K562 (cell line): ENCODE measurements around the gene WDR76. TPM values are rescaled to one million over a fixed set of nuclear protein-coding genes. Genes with fewer than 3 reads are reported as not detected.

Source experiments
- BRD4 ChIP-seq: fragments of 200-600 bp; sonication (generic); IDR thresholded peaks from 2 replicates; pipeline ENCODE4 v1.6.1; 2017; ENCODE audit warnings: inconsistent platforms
- CBFA2T2 ChIP-seq: fragments of 450-650 bp; conservative IDR thresholded peaks from 2 replicates; pipeline ENCODE4 v1.6.1; 2017; ENCODE audit warnings: mild to moderate bottlenecking
- CHD1 ChIP-seq: fragments of 200-600 bp; sonication (generic); IDR thresholded peaks from one replicate; pipeline ENCODE4 v1.6.1; 2012; ENCODE audit warnings: mild to moderate bottlenecking, moderate library complexity, low read length, inconsistent platforms
- CHD2 ChIP-seq: IDR thresholded peaks from 2 replicates; pipeline ENCODE4 v1.6.1; 2011; ENCODE audit warnings: low read depth, low read length
- EGR1 ChIP-seq: fragments of 450-650 bp; conservative IDR thresholded peaks from 2 replicates; pipeline ENCODE4 v1.6.1; 2017; ENCODE audit warnings: mild to moderate bottlenecking
- MED1 ChIP-seq: sonication (generic); formaldehyde crosslinking; IDR thresholded peaks from 2 replicates; pipeline ENCODE4 v1.8.1; 2023; ENCODE audit warnings: missing genetic modification reagents, borderline replicate concordance
- NFRKB ChIP-seq: fragments of 450-650 bp; IDR thresholded peaks from 2 replicates; pipeline ENCODE4 v1.6.1; 2016; ENCODE audit warnings: low read depth
- RBFOX2 ChIP-seq: fragments of 200-400 bp; formaldehyde crosslinking; IDR thresholded peaks from 2 replicates; pipeline ENCODE4 v1.6.1; 2017; ENCODE audit warnings: low read depth, mild to moderate bottlenecking, low read length, moderate library complexity
- SIN3A ChIP-seq, 2 experiments: fragments of 150-350 bp in 1 of 2; IDR thresholded peaks; 2 replicates each; pipeline ENCODE4 v1.6.1; 2011 to 2016; ENCODE audit warnings: borderline replicate concordance in 2 of 2, low read depth in 2 of 2, low read length in 2 of 2, mild to moderate bottlenecking in 2 of 2, moderate library complexity in 2 of 2; ENCODE audit not compliant: control insufficient read depth in 1 of 2
- SMAD2 ChIP-seq: fragments of 150-350 bp; IDR thresholded peaks from 2 replicates; pipeline ENCODE4 v1.6.1; 2014; ENCODE audit warnings: low read depth, mild to moderate bottlenecking, low read length
- TAF1 ChIP-seq: IDR thresholded peaks from 2 replicates; pipeline ENCODE4 v1.6.1; 2011; ENCODE audit warnings: mild to moderate bottlenecking, low read length, moderate library complexity; ENCODE audit not compliant: insufficient read depth, control insufficient read depth, severe bottlenecking; ENCODE audit errors: extremely low read depth
- TAF7 ChIP-seq: fragments of 450-650 bp; IDR thresholded peaks from 2 replicates; pipeline ENCODE4 v1.6.1; 2016; ENCODE audit warnings: missing genetic modification characterization, missing compliant biosample characterization
- TEAD4 ChIP-seq, 2 experiments: sonication (generic) in 1 of 2; formaldehyde crosslinking in 1 of 2; IDR thresholded peaks; 2 replicates each; pipeline versions ENCODE4 v1.6.1 to v1.8.0; 2012 to 2022; ENCODE audit warnings: borderline replicate concordance in 1 of 2, inconsistent platforms in 1 of 2, low read length in 1 of 2, mild to moderate bottlenecking in 1 of 2, missing genetic modification reagents in 1 of 2
- ZNF143 ChIP-seq: sonication (generic); formaldehyde crosslinking; IDR thresholded peaks from 2 replicates; pipeline ENCODE4 v1.9.0; 2022; ENCODE audit warnings: mild to moderate bottlenecking, missing genetic modification reagents
- ZNF316 ChIP-seq: fragments of 450-650 bp; IDR thresholded peaks from 2 replicates; pipeline ENCODE4 v1.6.1; 2016
- polyA plus RNA-seq, 8 experiments: library from polyadenylated mRNA; depleted of rRNA in 4 of 8; stranded (reverse) in 5 of 8; unstranded in 3 of 8; fragments of >200 nt; fragmentation: Nextera tagmentation in 2 of 8; fragmentation: Illumina TruSeq in 1 of 8; extraction: Ambion mirVana in 2 of 8; extraction: Trizol in 1 of 8; gene quantifications; 2 replicates each; pipeline versions ENCODE4 v1.2.1 to v1.2.3, GENCODE V29; 2011 to 2014; ENCODE audit warnings: inconsistent platforms in 1 of 8, missing spikeins in 1 of 8
- total RNA-seq, 7 experiments: library from RNA; depleted of rRNA in 6 of 7; stranded (reverse); fragments of >200 nt in 6 of 7; fragmentation: Illumina TruSeq in 2 of 7; extraction: Trizol in 2 of 7; gene quantifications; 2 replicates each; pipeline versions ENCODE4 v1.2.1 to v1.2.3, GENCODE V29; 2011 to 2021; ENCODE audit warnings: low replicate concordance in 1 of 7
- TF ChIP-seq, protein P1 (sequence below): sonication (generic); formaldehyde crosslinking; IDR thresholded peaks from 2 replicates; pipeline ENCODE4 v1.8.0; 2023; ENCODE audit warnings: mild to moderate bottlenecking, missing genetic modification reagents
- TF ChIP-seq, protein P2 (sequence below): IDR thresholded peaks from 2 replicates; pipeline ENCODE4 v1.6.1; 2011; ENCODE audit not compliant: insufficient read length; ENCODE audit errors: extremely low read depth

WDR76 gene
- total and polyA plus RNA-seq, 9 of the 15 experiments (the other 6 are each of a cell fraction or from before 2014, with no cell fraction given) = 9.8 to 69.5 (median 44.4) TPM

- TF ChIP-seq ZNF143 (CRISPR knock-in tag) = 0 out of 2 replicates have a peak, but pooled peaks have one; percentile 0
- TF ChIP-seq NFRKB = peak; percentile 21; the same call in 1 of the 2 replicates
- peak; percentile 71 for TF ChIP-seq RBFOX2
- 0 out of 2 replicates have a peak, but pooled peaks have one; percentile 6 for TF ChIP-seq MED1
- peak; percentile 88 for TF ChIP-seq EGR1
- no peak for TF ChIP-seq SMAD2
- TF ChIP-seq, protein P1, sequence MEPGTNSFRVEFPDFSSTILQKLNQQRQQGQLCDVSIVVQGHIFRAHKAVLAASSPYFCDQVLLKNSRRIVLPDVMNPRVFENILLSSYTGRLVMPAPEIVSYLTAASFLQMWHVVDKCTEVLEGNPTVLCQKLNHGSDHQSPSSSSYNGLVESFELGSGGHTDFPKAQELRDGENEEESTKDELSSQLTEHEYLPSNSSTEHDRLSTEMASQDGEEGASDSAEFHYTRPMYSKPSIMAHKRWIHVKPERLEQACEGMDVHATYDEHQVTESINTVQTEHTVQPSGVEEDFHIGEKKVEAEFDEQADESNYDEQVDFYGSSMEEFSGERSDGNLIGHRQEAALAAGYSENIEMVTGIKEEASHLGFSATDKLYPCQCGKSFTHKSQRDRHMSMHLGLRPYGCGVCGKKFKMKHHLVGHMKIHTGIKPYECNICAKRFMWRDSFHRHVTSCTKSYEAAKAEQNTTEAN (CRISPR knock-in tag) = 0 out of 2 replicates have a peak, but pooled peaks have one; percentile 45
- TF ChIP-seq TAF7 (tag) = no peak
- peak; percentile 19 for TF ChIP-seq CHD1
- TF ChIP-seq TAF1 = peak; percentile 59
- 0 out of 4 replicates have a peak, but pooled peaks of 1 of the 2 experiments have one; percentile 35 for TF ChIP-seq SIN3A (IDR thresholded peaks at IDR 0.05; ENCODE audit: borderline replicate concordance in 2 of 2, control insufficient read depth in 1 of 2, low read depth in 2 of 2, low read length in 2 of 2)
- TF ChIP-seq TEAD4 (IDR thresholded peaks at IDR 0.05; ENCODE audit: low read length) = 0 out of 2 replicates have a peak, but pooled peaks have one; percentile 26
- TF ChIP-seq TEAD4 (CRISPR knock-in tag; IDR thresholded peaks at IDR 0.05; ENCODE audit: borderline replicate concordance) = no peak
- no peak for TF ChIP-seq CBFA2T2
- no peak for TF ChIP-seq CHD2
- TF ChIP-seq, protein P2, sequence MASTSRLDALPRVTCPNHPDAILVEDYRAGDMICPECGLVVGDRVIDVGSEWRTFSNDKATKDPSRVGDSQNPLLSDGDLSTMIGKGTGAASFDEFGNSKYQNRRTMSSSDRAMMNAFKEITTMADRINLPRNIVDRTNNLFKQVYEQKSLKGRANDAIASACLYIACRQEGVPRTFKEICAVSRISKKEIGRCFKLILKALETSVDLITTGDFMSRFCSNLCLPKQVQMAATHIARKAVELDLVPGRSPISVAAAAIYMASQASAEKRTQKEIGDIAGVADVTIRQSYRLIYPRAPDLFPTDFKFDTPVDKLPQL = no peak
- TF ChIP-seq ZNF316 = peak; percentile 51
- 0 out of 2 replicates have a peak, but pooled peaks have one; percentile 2 for TF ChIP-seq BRD4
These were observed 33.9 kb upstream of the WDR76 start (continued) for GRCh38 chr15:43792761-43793476.
